ENCODE data around the gene EVL.

Gene EVL

DNA sequence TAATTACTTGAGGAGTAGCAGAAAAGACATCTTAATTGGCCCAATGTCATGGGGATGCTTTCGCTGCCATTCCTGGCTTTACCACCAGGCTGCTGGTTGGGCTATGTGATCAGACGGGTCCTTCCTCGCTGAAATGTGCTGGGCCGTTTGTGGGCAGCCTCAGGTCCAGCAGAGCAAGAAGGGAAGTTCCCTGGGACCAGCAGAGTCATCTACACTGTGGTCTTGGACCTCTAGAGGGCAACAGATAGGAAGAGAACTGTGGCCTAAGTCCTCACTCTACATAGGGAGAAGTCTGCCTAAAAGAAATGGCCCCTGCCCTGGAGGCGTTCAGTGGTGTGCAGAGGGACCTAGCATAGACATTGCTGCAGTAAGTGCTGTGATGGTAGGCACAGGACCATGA is 10.9 kb downstream of the EVL start:
- Histone ChIP-seq H3K27ac (replicated peaks) (peak overlapping the region; percentile 77), H3K4me3 (replicated peaks; ENCODE audit: insufficient read depth, low read length) (no peak overlapping the region), H3K27me3 (ENCODE audit: insufficient read depth, poor library complexity, severe bottlenecking) (no peaks in the 10 kb centered on the region)
- TF ChIP-seq, protein P1, sequence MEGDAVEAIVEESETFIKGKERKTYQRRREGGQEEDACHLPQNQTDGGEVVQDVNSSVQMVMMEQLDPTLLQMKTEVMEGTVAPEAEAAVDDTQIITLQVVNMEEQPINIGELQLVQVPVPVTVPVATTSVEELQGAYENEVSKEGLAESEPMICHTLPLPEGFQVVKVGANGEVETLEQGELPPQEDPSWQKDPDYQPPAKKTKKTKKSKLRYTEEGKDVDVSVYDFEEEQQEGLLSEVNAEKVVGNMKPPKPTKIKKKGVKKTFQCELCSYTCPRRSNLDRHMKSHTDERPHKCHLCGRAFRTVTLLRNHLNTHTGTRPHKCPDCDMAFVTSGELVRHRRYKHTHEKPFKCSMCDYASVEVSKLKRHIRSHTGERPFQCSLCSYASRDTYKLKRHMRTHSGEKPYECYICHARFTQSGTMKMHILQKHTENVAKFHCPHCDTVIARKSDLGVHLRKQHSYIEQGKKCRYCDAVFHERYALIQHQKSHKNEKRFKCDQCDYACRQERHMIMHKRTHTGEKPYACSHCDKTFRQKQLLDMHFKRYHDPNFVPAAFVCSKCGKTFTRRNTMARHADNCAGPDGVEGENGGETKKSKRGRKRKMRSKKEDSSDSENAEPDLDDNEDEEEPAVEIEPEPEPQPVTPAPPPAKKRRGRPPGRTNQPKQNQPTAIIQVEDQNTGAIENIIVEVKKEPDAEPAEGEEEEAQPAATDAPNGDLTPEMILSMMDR (IDR thresholded peaks at IDR 0.05; ENCODE audit: insufficient read depth, low read length), result peak; percentile 72
- TF ChIP-seq SPI1 (IDR thresholded peaks at IDR 0.05; ENCODE audit: borderline replicate concordance, low read depth) (peak; percentile 59; the same call in 1 of the 2 replicates), POLR2AphosphoS5 (IDR thresholded peaks at IDR 0.05; ENCODE audit: low read depth) (no peak)
- peak; percentile 77 to 90 for DNase-seq (ENCODE audit: low read depth in 1 of 2, low spot score in 1 of 2)

DNA sequence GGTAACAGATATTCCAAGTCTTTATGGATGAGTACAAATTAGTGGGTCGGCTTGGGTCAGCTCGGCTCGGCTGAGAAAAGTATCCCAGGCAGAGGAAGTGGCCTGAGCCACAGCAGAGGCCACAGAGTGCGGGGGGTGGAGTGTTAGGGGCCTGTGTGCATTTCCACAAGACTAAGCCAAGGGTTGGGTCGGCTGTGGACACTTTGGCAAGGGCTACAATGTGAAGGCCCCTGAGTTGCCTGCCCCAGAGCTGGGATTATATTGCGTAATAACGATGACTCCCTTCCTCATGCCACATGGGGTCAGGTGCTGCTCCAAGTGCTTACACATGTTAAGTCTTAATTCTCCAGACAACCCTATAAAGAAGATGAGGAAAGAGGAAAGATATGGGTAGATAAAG is 11.4 kb downstream of the EVL start:
- no peaks in the 10 kb centered on the region for H3K27me3 ChIP-seq (ENCODE audit: insufficient read depth, poor library complexity, severe bottlenecking)
- H3K27ac ChIP-seq (replicated peaks), result peak overlapping the region; percentile 77
- no peak overlapping the region for H3K4me3 ChIP-seq (replicated peaks; ENCODE audit: insufficient read depth, low read length)
- TF ChIP-seq, protein P1 (IDR thresholded peaks at IDR 0.05; ENCODE audit: insufficient read depth, low read length), result no peak
- TF ChIP-seq SPI1 (IDR thresholded peaks at IDR 0.05; ENCODE audit: borderline replicate concordance, low read depth), result 0 out of 2 replicates have a peak, but pooled peaks have one; percentile 3
- peak; percentile 70 to 82 for DNase-seq (ENCODE audit: low read depth in 1 of 2, low spot score in 1 of 2)

DNA sequence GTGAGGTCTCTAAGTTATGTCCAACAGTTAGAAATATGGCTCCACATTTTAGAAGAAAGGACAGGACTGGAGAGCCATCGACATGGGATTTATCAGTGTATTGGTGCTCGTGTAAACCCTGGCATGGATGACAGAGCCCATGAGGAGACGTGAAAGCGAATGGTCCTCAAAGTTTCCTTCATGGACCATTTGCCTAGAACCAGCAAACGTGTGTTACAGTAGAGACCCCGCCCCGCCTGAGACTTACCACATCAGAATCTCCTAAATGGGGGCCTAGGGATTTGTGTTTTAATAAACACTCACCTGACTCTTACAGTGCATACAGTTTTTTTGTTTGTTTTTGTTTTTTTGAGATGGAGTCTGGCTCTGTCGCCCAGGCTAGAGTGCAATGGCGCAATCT is 12.2 kb downstream of the EVL start:
- TF ChIP-seq POLR2AphosphoS5 (IDR thresholded peaks at IDR 0.05; ENCODE audit: low read depth) (no peak), GABPA (IDR thresholded peaks at IDR 0.05; ENCODE audit: low read depth) (no peak), SPI1 (IDR thresholded peaks at IDR 0.05; ENCODE audit: borderline replicate concordance, low read depth) (no peak)
- TF ChIP-seq, protein P2, sequence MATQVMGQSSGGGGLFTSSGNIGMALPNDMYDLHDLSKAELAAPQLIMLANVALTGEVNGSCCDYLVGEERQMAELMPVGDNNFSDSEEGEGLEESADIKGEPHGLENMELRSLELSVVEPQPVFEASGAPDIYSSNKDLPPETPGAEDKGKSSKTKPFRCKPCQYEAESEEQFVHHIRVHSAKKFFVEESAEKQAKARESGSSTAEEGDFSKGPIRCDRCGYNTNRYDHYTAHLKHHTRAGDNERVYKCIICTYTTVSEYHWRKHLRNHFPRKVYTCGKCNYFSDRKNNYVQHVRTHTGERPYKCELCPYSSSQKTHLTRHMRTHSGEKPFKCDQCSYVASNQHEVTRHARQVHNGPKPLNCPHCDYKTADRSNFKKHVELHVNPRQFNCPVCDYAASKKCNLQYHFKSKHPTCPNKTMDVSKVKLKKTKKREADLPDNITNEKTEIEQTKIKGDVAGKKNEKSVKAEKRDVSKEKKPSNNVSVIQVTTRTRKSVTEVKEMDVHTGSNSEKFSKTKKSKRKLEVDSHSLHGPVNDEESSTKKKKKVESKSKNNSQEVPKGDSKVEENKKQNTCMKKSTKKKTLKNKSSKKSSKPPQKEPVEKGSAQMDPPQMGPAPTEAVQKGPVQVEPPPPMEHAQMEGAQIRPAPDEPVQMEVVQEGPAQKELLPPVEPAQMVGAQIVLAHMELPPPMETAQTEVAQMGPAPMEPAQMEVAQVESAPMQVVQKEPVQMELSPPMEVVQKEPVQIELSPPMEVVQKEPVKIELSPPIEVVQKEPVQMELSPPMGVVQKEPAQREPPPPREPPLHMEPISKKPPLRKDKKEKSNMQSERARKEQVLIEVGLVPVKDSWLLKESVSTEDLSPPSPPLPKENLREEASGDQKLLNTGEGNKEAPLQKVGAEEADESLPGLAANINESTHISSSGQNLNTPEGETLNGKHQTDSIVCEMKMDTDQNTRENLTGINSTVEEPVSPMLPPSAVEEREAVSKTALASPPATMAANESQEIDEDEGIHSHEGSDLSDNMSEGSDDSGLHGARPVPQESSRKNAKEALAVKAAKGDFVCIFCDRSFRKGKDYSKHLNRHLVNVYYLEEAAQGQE (IDR thresholded peaks at IDR 0.05; ENCODE audit: insufficient replicate concordance, low read depth), result no peak
- TF ChIP-seq, protein P1 (IDR thresholded peaks at IDR 0.05; ENCODE audit: insufficient read depth, low read length), result no peak
- DNase-seq (ENCODE audit: low read depth in 1 of 2, low spot score in 1 of 2), result no peak
- peak overlapping the region; percentile 77 for H3K27ac ChIP-seq (replicated peaks)
- no peaks in the 10 kb centered on the region for H3K27me3 ChIP-seq (ENCODE audit: insufficient read depth, poor library complexity, severe bottlenecking)
- no peak overlapping the region for H3K4me3 ChIP-seq (replicated peaks; ENCODE audit: insufficient read depth, low read length)

DNA sequence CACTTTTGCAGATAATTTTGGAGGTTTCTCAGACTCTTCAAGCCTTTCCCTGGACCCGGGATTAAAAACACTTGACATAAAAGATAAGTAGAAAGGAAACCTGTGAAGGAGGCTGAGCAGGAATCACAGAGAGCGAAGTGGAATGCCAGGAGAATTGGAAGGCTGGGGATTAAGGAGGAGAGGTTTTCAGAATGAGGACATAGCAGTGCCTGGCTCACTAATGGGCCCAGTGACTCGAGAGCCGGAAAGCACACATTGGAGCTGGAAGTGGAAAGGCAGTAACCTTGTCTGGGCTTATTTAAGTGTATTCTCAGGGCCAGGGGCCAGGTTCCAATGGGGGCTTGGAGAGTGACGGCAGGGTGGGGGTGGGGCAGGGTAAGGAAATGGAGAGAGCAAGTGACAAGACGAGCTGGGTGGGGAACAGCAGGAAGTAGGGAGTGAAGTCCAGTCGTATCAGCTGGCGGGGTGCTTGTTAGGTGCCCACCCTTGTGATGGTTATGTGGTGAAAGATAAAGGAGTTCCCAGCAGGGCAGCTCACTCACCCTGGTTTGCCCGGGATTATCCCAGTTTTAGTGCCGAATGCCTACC is 13.1 kb downstream of the EVL start:
- TF ChIP-seq GABPA (IDR thresholded peaks at IDR 0.05; ENCODE audit: low read depth) (no peak), POLR2AphosphoS5 (IDR thresholded peaks at IDR 0.05; ENCODE audit: low read depth) (no peak), SPI1 (IDR thresholded peaks at IDR 0.05; ENCODE audit: borderline replicate concordance, low read depth) (no peak)
- TF ChIP-seq, protein P2 (IDR thresholded peaks at IDR 0.05; ENCODE audit: insufficient replicate concordance, low read depth), result no peak
- TF ChIP-seq, protein P1 (IDR thresholded peaks at IDR 0.05; ENCODE audit: insufficient read depth, low read length), result no peak
- Histone ChIP-seq H3K27ac (replicated peaks) (peak overlapping the region; percentile 45), H3K27me3 (ENCODE audit: insufficient read depth, poor library complexity, severe bottlenecking) (no peaks in the 10 kb centered on the region), H3K4me3 (replicated peaks; ENCODE audit: insufficient read depth, low read length) (no peak overlapping the region)
- no peak for DNase-seq (ENCODE audit: low read depth in 1 of 2, low spot score in 1 of 2)

Measured in HL-60 (cell line).